Aorta (tissue), 5 donors: ENCODE data around the gene AFF3. TPM values are rescaled to one million over a fixed set of nuclear protein-coding genes. Genes with fewer than 3 reads are reported as not detected.

Experiments
- ATAC-seq: fragments of 200-7000 bp; cut with Tn5 transposase; one replicate; pipeline ENCODE4 v1.9.1; 2022; ENCODE audit warnings: moderate library complexity; ENCODE audit not compliant: low FRiP score
- DNase-seq, 2 donors: peaks; one replicate each; pipeline ENCODE4 v3.0.0-alpha.2; 2020
- H3K27ac ChIP-seq, 2 donors: one replicate each; pipeline ENCODE4 v1.5.1; 2013; ENCODE audit warnings: low read length in 2 of 2, mild to moderate bottlenecking in 2 of 2, moderate library complexity in 2 of 2, control low read depth in 1 of 2, inconsistent platforms in 1 of 2, low read depth in 1 of 2
- H3K27me3 ChIP-seq, 2 donors: one replicate each; pipeline ENCODE4 v1.6.1; 2013; ENCODE audit warnings: control low read depth in 1 of 2, low read length in 1 of 2, mild to moderate bottlenecking in 1 of 2, moderate library complexity in 1 of 2; ENCODE audit not compliant: insufficient read depth in 2 of 2, control insufficient read depth in 1 of 2
- H3K36me3 ChIP-seq, 2 donors: one replicate each; pipeline ENCODE4 v1.6.1; 2013; ENCODE audit warnings: control low read depth in 1 of 2, low read length in 1 of 2, mild to moderate bottlenecking in 1 of 2; ENCODE audit not compliant: insufficient read depth in 2 of 2, control insufficient read depth in 1 of 2
- H3K4me1 ChIP-seq, 2 donors: one replicate each; pipeline ENCODE4 v1.6.1; 2013; ENCODE audit warnings: low read length in 2 of 2, control low read depth in 1 of 2, mild to moderate bottlenecking in 1 of 2, moderate library complexity in 1 of 2; ENCODE audit not compliant: insufficient read depth in 2 of 2, control insufficient read depth in 1 of 2
- H3K4me3 ChIP-seq, 2 donors: one replicate each; pipeline ENCODE4 v1.5.1; 2013; ENCODE audit warnings: low read length in 2 of 2, control low read depth in 1 of 2, mild to moderate bottlenecking in 1 of 2
- H3K9me3 ChIP-seq: one replicate; pipeline ENCODE4 v1.6.1; 2013; ENCODE audit warnings: mild to moderate bottlenecking, low read length; ENCODE audit not compliant: control insufficient read depth
- WGBS, 2 donors: extraction: QIAGEN DNeasy Blood & Tissue Kit; methylation state at CpG; one replicate each; pipeline ENCODE4 v1.1.7; 2013; 5-methylcytosine and 5-hydroxymethylcytosine counted together
- intact Hi-C, 2 donors: fragments of 100-400 bp; cut with DNase I; formaldehyde crosslinking; loops; one replicate each; pipeline versions ENCODE4 v1.14.2 to v1.15.0; 2022
- polyA plus RNA-seq, 2 donors: library from polyadenylated mRNA; stranded (reverse); fragments of 200-250 nt; gene quantifications; one replicate each; pipeline ENCODE4 v1.2.3, GENCODE V29; 2013
- total RNA-seq, 2 donors: library from RNA; stranded (reverse); fragmentation: NEBNext Ultra II Directional; extraction: Animal tissue kit (Norgen Biotek cat#: 25700); gene quantifications; one replicate each; pipeline ENCODE4 v1.2.1, GENCODE V29; 2021
- donor health status: healthy with polysubstance abuse.
- donor health status: Bipolar disorder and iron deficiency.
- donor health status: DM: no; HTN: no; CAD: no.
- donor health status: DM: no; HTN: no; CAD: no.
- donor health status: DM: yes; HTN: yes; CAD: no.

Gene AFF3
- total and polyA plus RNA-seq, 4 donors = 0.25 to 15.7 (median 5.5) TPM

DNA sequence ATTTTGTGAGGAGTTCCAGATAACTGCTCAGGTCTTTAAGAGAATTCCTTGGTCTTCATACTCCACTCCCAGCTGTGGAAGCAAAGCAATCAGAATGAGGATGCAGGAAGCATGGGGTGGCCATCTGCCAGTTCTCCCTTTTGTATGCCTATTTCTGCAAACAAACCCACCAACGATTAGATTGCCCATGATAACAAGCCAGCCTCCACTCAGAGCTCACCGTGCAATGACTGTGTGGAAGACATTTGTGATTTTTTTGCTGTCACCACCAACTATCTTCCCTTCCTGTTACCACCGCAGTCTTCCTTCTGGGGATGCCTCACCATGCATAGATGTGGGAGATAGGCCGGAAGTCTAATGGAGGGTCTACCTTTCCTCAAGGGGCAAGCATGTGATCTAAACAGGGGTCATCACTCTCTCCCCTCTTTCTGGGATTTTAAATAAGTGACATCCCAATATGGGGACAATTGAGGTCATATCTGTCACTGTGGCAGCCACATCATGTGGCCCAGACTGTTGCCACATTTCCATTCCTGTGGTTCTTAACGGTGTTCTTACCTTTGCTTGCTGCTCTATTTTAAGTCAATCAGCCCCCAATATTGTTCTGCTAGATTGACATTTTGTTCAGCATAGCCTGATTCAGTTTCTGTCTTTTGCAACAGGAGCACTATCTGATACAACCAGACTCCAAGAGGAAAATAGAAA, 4.4 kb downstream of the AFF3 start:
- intact Hi-C loops = no loop called here
- H3K27me3 ChIP-seq = peaks cover 0 to 2% of the 10 kb centered on the region in 2 donors
- H3K4me3 ChIP-seq = no peak overlapping the region
- H3K36me3 ChIP-seq = no peaks in the 10 kb centered on the region
- H3K4me1 ChIP-seq = no peaks in the 10 kb centered on the region
- H3K9me3 ChIP-seq = no peaks in the 10 kb centered on the region
- ATAC-seq = no peak
- H3K27ac ChIP-seq = no peak overlapping the region
- DNase-seq = no peak
- WGBS, 2 donors = 73 to 76% methylated on average over 5 of the region's 5 CpGs

DNA sequence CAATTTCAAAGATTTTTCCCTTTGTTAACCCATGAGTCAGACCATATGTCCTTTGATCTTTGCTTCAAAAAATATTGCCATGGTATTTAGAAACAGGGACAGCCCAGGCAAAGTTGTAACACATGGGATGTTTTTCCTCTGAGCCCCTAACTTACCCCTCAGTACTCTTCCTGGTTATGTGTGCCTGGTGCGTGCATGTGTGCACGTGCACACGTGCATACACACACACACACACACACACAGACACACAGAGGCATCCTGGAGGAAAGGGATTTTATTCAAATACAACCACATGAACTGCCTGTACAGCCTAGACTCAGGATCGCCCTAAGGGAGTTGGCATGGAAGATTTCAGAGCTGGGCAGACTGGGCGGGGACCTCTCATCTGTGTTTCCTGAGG, 5.1 kb downstream of the AFF3 start:
- Histone ChIP-seq H3K9me3 (no peaks in the 10 kb centered on the region), H3K27me3 (peaks cover 0 to 2% of the 10 kb centered on the region in 2 donors), H3K27ac (no peak overlapping the region), H3K36me3 (no peaks in the 10 kb centered on the region), H3K4me1 (no peaks in the 10 kb centered on the region), H3K4me3 (no peak overlapping the region)
- 80 to 90% methylated on average over 5 of the region's 5 CpGs for WGBS, 2 donors
- ATAC-seq = no peak
- DNase-seq = no peak
- intact Hi-C loops = no loop called here

GRCh38 chr2:100136310-100136709, 6.1 kb downstream of the AFF3 start:
- ATAC-seq = no peak
- H3K27me3 ChIP-seq = peaks cover 0 to 2% of the 10 kb centered on the region in 2 donors

GRCh38 chr2:100135415-100135814, 7.0 kb downstream of the AFF3 start:
- Histone ChIP-seq H3K27me3 (peaks cover 0 to 2% of the 10 kb centered on the region in 2 donors), H3K9me3 (no peaks in the 10 kb centered on the region), H3K4me3 (no peak overlapping the region), H3K27ac (no peak overlapping the region), H3K36me3 (no peaks in the 10 kb centered on the region), H3K4me1 (no peaks in the 10 kb centered on the region)
- DNase-seq = no peak
- ATAC-seq = no peak
- intact Hi-C loops = no loop called here
- 95 to 96% methylated on average over 5 of the region's 5 CpGs for WGBS, 2 donors

More at GRCh38 chr2:100136310-100136709, 6.1 kb downstream of the AFF3 start:
- Histone ChIP-seq H3K4me3 (no peak overlapping the region), H3K9me3 (no peaks in the 10 kb centered on the region), H3K27ac (no peak overlapping the region), H3K4me1 (no peaks in the 10 kb centered on the region), H3K36me3 (no peaks in the 10 kb centered on the region)
- no peak for DNase-seq
- intact Hi-C loops = no loop called here
- 95 to 99% methylated on average over 4 of the region's 4 CpGs for WGBS, 2 donors

- DNase-seq (no peak), ATAC-seq (no peak)
- H3K4me3 ChIP-seq = no peak overlapping the region
- 86 to 91% methylated on average over 5 of the region's 5 CpGs for WGBS, 2 donors
- H3K9me3 ChIP-seq = no peaks in the 10 kb centered on the region
- H3K27ac ChIP-seq = no peak overlapping the region
- intact Hi-C loops = no loop called here
- H3K36me3 ChIP-seq = no peaks in the 10 kb centered on the region
- H3K27me3 ChIP-seq = peaks cover 0 to 2% of the 10 kb centered on the region in 2 donors
- no peaks in the 10 kb centered on the region for H3K4me1 ChIP-seq
These were observed 11.6 kb downstream of the AFF3 start for GRCh38 chr2:100130595-100131391.

DNA sequence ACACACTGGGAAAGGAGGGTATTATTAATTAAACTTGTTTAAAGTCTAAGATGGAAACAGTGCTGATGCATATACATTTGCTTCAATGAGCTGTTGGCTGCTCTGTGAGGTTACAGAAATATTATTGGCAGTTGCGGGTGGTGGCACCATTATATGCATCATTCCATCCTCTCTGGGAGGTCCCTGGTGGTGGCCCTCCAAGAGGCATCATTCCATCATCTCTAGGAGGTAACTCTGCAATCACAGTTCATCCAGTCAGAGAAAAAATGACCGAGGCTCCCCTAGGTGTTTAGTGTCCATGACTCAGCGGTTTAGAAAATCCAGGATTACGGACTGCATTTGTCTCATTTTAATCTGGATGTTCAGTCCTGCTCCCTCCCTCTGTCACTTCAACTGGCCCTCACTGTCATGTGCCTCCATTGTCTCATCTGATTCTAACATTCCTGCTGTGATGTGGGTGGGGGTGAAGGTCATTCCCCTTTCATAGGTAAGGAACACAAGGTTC, 15.4 kb downstream of the AFF3 start:
- H3K27me3 ChIP-seq = no peaks in the 10 kb centered on the region
- ATAC-seq (no peak), DNase-seq (no peak)
- H3K4me1 ChIP-seq = no peaks in the 10 kb centered on the region
- no peak overlapping the region for H3K27ac ChIP-seq
- H3K9me3 ChIP-seq = no peaks in the 10 kb centered on the region
- H3K36me3 ChIP-seq = no peaks in the 10 kb centered on the region
- no peak overlapping the region for H3K4me3 ChIP-seq
- WGBS, 2 donors = 96 to 99% methylated on average over 4 of the region's 4 CpGs
- intact Hi-C loops = no loop called here

DNA sequence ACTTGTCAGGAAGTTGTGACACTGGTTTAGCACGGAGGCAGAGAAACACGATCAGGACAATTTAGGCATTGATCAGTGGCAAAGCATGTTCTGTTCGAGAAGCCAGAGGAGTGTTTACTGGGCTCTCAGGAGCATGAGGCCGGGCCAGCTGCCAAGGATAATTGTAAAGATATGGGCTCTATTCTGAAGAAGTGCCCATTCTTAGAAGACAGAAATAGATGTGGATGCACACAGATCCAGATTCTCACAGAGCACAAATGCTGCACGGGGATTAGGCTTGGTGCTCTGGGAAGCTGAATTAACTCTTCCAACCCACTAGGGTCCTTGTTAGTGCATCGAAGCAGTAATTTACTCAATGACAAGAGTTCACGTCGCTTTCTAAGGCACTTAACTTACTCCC, 16.2 kb downstream of the AFF3 start:
- H3K9me3 ChIP-seq = no peaks in the 10 kb centered on the region
- intact Hi-C loops = no loop called here
- no peak for ATAC-seq

GRCh38 chr2:100125626-100126025, 16.8 kb downstream of the AFF3 start:
- Histone ChIP-seq H3K4me3 (no peak overlapping the region), H3K4me1 (no peaks in the 10 kb centered on the region), H3K9me3 (no peaks in the 10 kb centered on the region), H3K27ac (no peak overlapping the region), H3K27me3 (no peaks in the 10 kb centered on the region), H3K36me3 (no peaks in the 10 kb centered on the region)
- intact Hi-C loops = no loop called here
- ATAC-seq (no peak), DNase-seq (no peak)
- WGBS, 2 donors = 50 to 66% methylated on average over 2 of the region's 2 CpGs

More for the DNA sequence above, 16.2 kb downstream of the AFF3 start:
- Histone ChIP-seq H3K27ac (no peak overlapping the region), H3K4me3 (no peak overlapping the region), H3K4me1 (no peaks in the 10 kb centered on the region), H3K27me3 (no peaks in the 10 kb centered on the region), H3K36me3 (no peaks in the 10 kb centered on the region)
- DNase-seq = no peak
- WGBS, 2 donors = 33 to 35% methylated on average over 8 of the region's 8 CpGs
